Stimulated activated CD8-positive, alpha-beta memory T cell treated with anti-CD3 and anti-CD28 coated beads, Interleukin-7, amount 100 ng/mL, for 24 hours (primary cell): ENCODE results near the gene TH.
"Not testable (repeated sequence)": the region's sequence is repeated elsewhere in the genome, so short reads cannot be mapped to it uniquely, and the experiment has no call there.

Experiments
- DNase-seq: peaks from one replicate; pipeline ENCODE4 v3.0.0-alpha.2; 2020; ENCODE audit warnings: low read depth

TH gene

GRCh38 chr11:2129699-2130366 is 41.8 kb downstream of the TH start:
- no peak for DNase-seq

- no peak for DNase-seq
These were observed 42.3 kb downstream of the TH start for GRCh38 chr11:2129308-2129698.

- DNase-seq: no peak
These were observed 42.9 kb downstream of the TH start for GRCh38 chr11:2128511-2129307.

- no peak for DNase-seq
These were observed 43.5 kb downstream of the TH start for GRCh38 chr11:2128130-2128510.

- no peak for DNase-seq
These were observed 44.0 kb downstream of the TH start for GRCh38 chr11:2127482-2128129.

GRCh38 chr11:2126520-2127085 is 45.0 kb downstream of the TH start:
- DNase-seq: no peak

- not testable (repeated sequence) for DNase-seq
These were observed 46.7 kb downstream of the TH start for GRCh38 chr11:2124736-2125484.

GRCh38 chr11:2123628-2123960 is 48.0 kb downstream of the TH start:
- no peak for DNase-seq

- no peak for DNase-seq
These were observed 48.5 kb downstream of the TH start for GRCh38 chr11:2122907-2123627.

GRCh38 chr11:2122222-2122906 is 49.3 kb downstream of the TH start:
- no peak for DNase-seq

GRCh38 chr11:2121227-2122130 is 50.1 kb downstream of the TH start:
- no peak for DNase-seq

GRCh38 chr11:2120359-2121100 is 51.1 kb downstream of the TH start:
- no peak for DNase-seq

GRCh38 chr11:2118677-2119076 is 52.9 kb downstream of the TH start:
- DNase-seq: no peak

- no peak for DNase-seq
These were observed 54.9 kb downstream of the TH start for GRCh38 chr11:2116680-2117079.

GRCh38 chr11:2115308-2115707 is 56.3 kb downstream of the TH start:
- no peak for DNase-seq

GRCh38 chr11:2114430-2115241 is 57.0 kb downstream of the TH start:
- no peak for DNase-seq
